ENCODE measurements around the gene TM7SF2.

DNA sequence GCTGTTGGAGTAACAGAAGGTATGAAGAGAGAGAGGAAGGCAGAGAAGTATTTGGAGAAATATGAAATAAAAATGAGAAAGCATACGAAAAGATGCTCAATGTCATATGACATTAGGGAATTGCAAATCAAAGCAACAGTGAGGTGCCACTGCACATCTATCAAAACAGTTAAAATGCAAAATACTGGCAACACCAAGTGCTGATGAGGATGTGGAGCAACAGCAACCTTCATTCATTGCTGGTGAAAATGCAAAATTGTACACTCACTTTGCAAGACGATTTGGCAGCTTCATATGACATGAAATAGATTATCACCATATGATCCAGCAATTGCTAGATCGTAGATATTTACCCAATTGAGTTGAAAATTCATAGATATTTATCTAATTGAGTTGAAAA, 49.0 kb downstream of the TM7SF2 start:
- TF ChIP-seq, protein P1, sequence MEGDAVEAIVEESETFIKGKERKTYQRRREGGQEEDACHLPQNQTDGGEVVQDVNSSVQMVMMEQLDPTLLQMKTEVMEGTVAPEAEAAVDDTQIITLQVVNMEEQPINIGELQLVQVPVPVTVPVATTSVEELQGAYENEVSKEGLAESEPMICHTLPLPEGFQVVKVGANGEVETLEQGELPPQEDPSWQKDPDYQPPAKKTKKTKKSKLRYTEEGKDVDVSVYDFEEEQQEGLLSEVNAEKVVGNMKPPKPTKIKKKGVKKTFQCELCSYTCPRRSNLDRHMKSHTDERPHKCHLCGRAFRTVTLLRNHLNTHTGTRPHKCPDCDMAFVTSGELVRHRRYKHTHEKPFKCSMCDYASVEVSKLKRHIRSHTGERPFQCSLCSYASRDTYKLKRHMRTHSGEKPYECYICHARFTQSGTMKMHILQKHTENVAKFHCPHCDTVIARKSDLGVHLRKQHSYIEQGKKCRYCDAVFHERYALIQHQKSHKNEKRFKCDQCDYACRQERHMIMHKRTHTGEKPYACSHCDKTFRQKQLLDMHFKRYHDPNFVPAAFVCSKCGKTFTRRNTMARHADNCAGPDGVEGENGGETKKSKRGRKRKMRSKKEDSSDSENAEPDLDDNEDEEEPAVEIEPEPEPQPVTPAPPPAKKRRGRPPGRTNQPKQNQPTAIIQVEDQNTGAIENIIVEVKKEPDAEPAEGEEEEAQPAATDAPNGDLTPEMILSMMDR (IDR thresholded peaks at IDR 0.05; ENCODE audit: insufficient read depth, low read length, poor library complexity, severe bottlenecking), result no peak
- TF ChIP-seq EZH2phosphoT487 (conservative IDR thresholded peaks at IDR 0.05; ENCODE audit: low read length), result no peak

Measured in SU-DHL-6 (cell line).